H1 (cell line): ENCODE results near the gene SUOX. TPM values are rescaled to one million over a fixed set of nuclear protein-coding genes. Genes with fewer than 3 reads are reported as not detected.

Experiments
- CTCF ChIA-PET: fragments of 300-600 bp; sonication (Branson Sonifier 250); formaldehyde crosslinking; loops from one replicate; lab custom pipeline; 2021; ENCODE audit not compliant: partially characterized antibody; lab: Charles Lee
- POLR2A ChIA-PET: fragments of 300-600 bp; sonication (Branson Sonifier 250); formaldehyde crosslinking; loops from one replicate; lab custom pipeline; 2021; ENCODE audit warnings: inconsistent platforms; ENCODE audit not compliant: partially characterized antibody; lab: Charles Lee
- DNase-seq, 2 experiments: peaks; one replicate each; pipeline versions ENCODE4 v3.0.0 to v3.0.0-alpha.2; 2010 to 2022; ENCODE audit warnings: low spot score in 2 of 2, low read depth in 1 of 2, mixed read lengths in 1 of 2
- FAIRE-seq: peaks from 2 replicates; lab custom pipeline; 2011; peaks lifted over from hg19 to GRCh38; lab: Jason Lieb, UNC
- H2AFZ ChIP-seq: 2 replicates; pipeline ENCODE4 v1.8.1; 2012; ENCODE audit warnings: low read length, inconsistent platforms
- H2AK5ac ChIP-seq: 2 replicates; pipeline ENCODE4 v1.6.1; 2013; ENCODE audit warnings: low read depth, low read length
- H2BK120ac ChIP-seq: replicated peaks from 2 replicates; pipeline ENCODE3; 2013; ENCODE audit warnings: low read depth, low read length, inconsistent platforms
- H2BK12ac ChIP-seq: 2 replicates; pipeline ENCODE4 v1.6.1; 2013; ENCODE audit warnings: low read depth, low read length
- H2BK15ac ChIP-seq: 2 replicates; pipeline ENCODE4 v1.6.1; 2013; ENCODE audit warnings: low read length
- H2BK20ac ChIP-seq: 2 replicates; pipeline ENCODE4 v1.6.1; 2013; ENCODE audit warnings: low read length
- H2BK5ac ChIP-seq: 2 replicates; pipeline ENCODE4 v1.6.1; 2013; ENCODE audit warnings: low read depth, low read length
- H3K14ac ChIP-seq: 2 replicates; pipeline ENCODE4 v1.6.1; 2013; ENCODE audit warnings: inconsistent platforms; ENCODE audit not compliant: insufficient read length
- H3K18ac ChIP-seq: 2 replicates; pipeline ENCODE4 v1.6.1; 2013; ENCODE audit warnings: low read length; ENCODE audit errors: extremely low read depth
- H3K23ac ChIP-seq: 2 replicates; pipeline ENCODE4 v1.6.1; 2013; ENCODE audit warnings: inconsistent platforms; ENCODE audit not compliant: insufficient read length
- H3K23me2 ChIP-seq: 2 replicates; pipeline ENCODE4 v1.6.1; 2013; ENCODE audit warnings: low read depth, low read length
- H3K27ac ChIP-seq: 2 replicates; pipeline ENCODE4 v1.6.1; 2011; ENCODE audit warnings: low read depth, low read length, inconsistent platforms
- H3K27me3 ChIP-seq, 4 experiments: replicated peaks in 1 of 4; 1 replicate in 1 of 4; 2 replicates in 3 of 4; pipeline versions ENCODE4 v1.6.1 to v1.8.1; 2011 to 2013; ENCODE audit warnings: low read length in 3 of 4, mild to moderate bottlenecking in 3 of 4, inconsistent platforms in 2 of 4, mixed read lengths in 2 of 4, moderate library complexity in 1 of 4; ENCODE audit not compliant: control insufficient read depth in 3 of 4, insufficient read depth in 3 of 4; ENCODE audit errors: extremely low read depth in 1 of 4
- H3K36me3 ChIP-seq, 4 experiments: 2 replicates each; pipeline versions ENCODE4 v1.6.1 to v1.8.1; 2011 to 2013; ENCODE audit warnings: mild to moderate bottlenecking in 4 of 4, low read length in 3 of 4, moderate library complexity in 2 of 4, control low read depth in 1 of 4, inconsistent platforms in 1 of 4; ENCODE audit not compliant: insufficient read depth in 4 of 4, control insufficient read depth in 2 of 4
- H3K4ac ChIP-seq: replicated peaks from 2 replicates; pipeline ENCODE3; 2013; ENCODE audit warnings: low read length, low read depth, mixed read lengths, inconsistent platforms; ENCODE audit not compliant: insufficient read length
- H3K4me1 ChIP-seq, 4 experiments: replicated peaks in 1 of 4; 1 replicate in 1 of 4; 2 replicates in 3 of 4; pipeline versions ENCODE4 v1.6.1 to v1.8.1; 2011 to 2013; ENCODE audit warnings: low read length in 3 of 4, inconsistent platforms in 2 of 4, mixed read lengths in 1 of 4; ENCODE audit not compliant: insufficient read depth in 4 of 4, control insufficient read depth in 3 of 4
- H3K4me2 ChIP-seq, 2 experiments: 2 replicates each; pipeline versions ENCODE4 v1.6.1 to v1.8.1; 2011 to 2013; ENCODE audit warnings: low read depth in 2 of 2, low read length in 2 of 2, control low read depth in 1 of 2, inconsistent platforms in 1 of 2, mild to moderate bottlenecking in 1 of 2; ENCODE audit not compliant: insufficient read depth in 1 of 2
- H3K4me3 ChIP-seq, 4 experiments: fragments of 200-600, 300-600 bp in 1 of 4; sonication (generic), shearing (Covaris generic), sonication (Bioruptor Twin) in 1 of 4; 2 replicates each; pipeline versions ENCODE4 v1.5.1 to v1.8.1; 2011 to 2016; ENCODE audit warnings: low read length in 4 of 4, low read depth in 3 of 4, control low read depth in 2 of 4, inconsistent platforms in 2 of 4, mild to moderate bottlenecking in 2 of 4, mixed read lengths in 1 of 4, moderate library complexity in 1 of 4; ENCODE audit not compliant: insufficient read depth in 2 of 4; ENCODE audit errors: extremely low read depth in 1 of 4
- H3K56ac ChIP-seq: replicated peaks from 2 replicates; pipeline ENCODE3; 2013; ENCODE audit warnings: low read depth, mild to moderate bottlenecking, mixed read lengths, low read length, inconsistent platforms; ENCODE audit not compliant: insufficient read length
- H3K79me1 ChIP-seq: 2 replicates; pipeline ENCODE4 v1.6.1; 2013; ENCODE audit warnings: low read depth, low read length, control low read depth
- H3K79me2 ChIP-seq, 2 experiments: 2 replicates each; pipeline versions ENCODE4 v1.6.1 to v1.8.1; 2012 to 2013; ENCODE audit warnings: low read length in 2 of 2, mild to moderate bottlenecking in 2 of 2, inconsistent platforms in 1 of 2; ENCODE audit not compliant: insufficient read depth in 2 of 2, control insufficient read depth in 1 of 2
- H3K9ac ChIP-seq, 4 experiments: replicated peaks in 1 of 4; 1 replicate in 1 of 4; 2 replicates in 3 of 4; pipeline versions ENCODE4 v1.6.1 to v1.8.1; 2011 to 2013; ENCODE audit warnings: low read depth in 3 of 4, low read length in 3 of 4, control low read depth in 2 of 4, mild to moderate bottlenecking in 2 of 4, moderate library complexity in 2 of 4, inconsistent platforms in 1 of 4; ENCODE audit errors: extremely low read depth in 1 of 4
- H3K9me3 ChIP-seq, 2 experiments: 2 replicates each; pipeline versions ENCODE4 v1.6.1 to v1.8.1; 2012 to 2013; ENCODE audit warnings: mild to moderate bottlenecking in 2 of 2, moderate library complexity in 2 of 2, control low read depth in 1 of 2, inconsistent platforms in 1 of 2, low read depth in 1 of 2, low read length in 1 of 2, mixed read lengths in 1 of 2; ENCODE audit not compliant: insufficient read depth in 2 of 2
- H4K20me1 ChIP-seq, 2 experiments: replicated peaks in 1 of 2; 2 replicates each; pipeline versions ENCODE3 to v1.8.1; 2011 to 2013; ENCODE audit warnings: inconsistent platforms in 2 of 2, low read length in 2 of 2, mild to moderate bottlenecking in 1 of 2; ENCODE audit not compliant: insufficient read depth in 2 of 2, control insufficient read depth in 1 of 2
- H4K5ac ChIP-seq: 2 replicates; pipeline ENCODE4 v1.6.1; 2013; ENCODE audit warnings: low read length, low read depth, mixed read lengths, inconsistent platforms; ENCODE audit not compliant: insufficient read length
- H4K8ac ChIP-seq: 2 replicates; pipeline ENCODE4 v1.8.0; 2013; ENCODE audit warnings: mild to moderate bottlenecking, moderate library complexity, low read length, inconsistent platforms; ENCODE audit not compliant: insufficient read depth; ENCODE audit errors: extremely low read depth
- H4K91ac ChIP-seq: replicated peaks from 2 replicates; pipeline ENCODE3; 2013; ENCODE audit warnings: low read length, mixed read lengths, inconsistent platforms; ENCODE audit not compliant: insufficient read length
- CBX8 ChIP-seq: fragments of 300-800, 300-1000 bp; sonication (generic); IDR thresholded peaks from 2 replicates; pipeline ENCODE4 v1.7.1; 2016; ENCODE audit warnings: low read depth, low read length, borderline replicate concordance
- CREB1 ChIP-seq: IDR thresholded peaks from 2 replicates; pipeline ENCODE4 v1.6.1; 2012; ENCODE audit warnings: inconsistent platforms
- EP300 ChIP-seq, 2 experiments: IDR thresholded peaks; 1 replicate in 1 of 2; 2 replicates in 1 of 2; pipeline ENCODE4 v1.6.1; 2011 to 2012; ENCODE audit warnings: low read depth in 2 of 2, low read length in 2 of 2, mild to moderate bottlenecking in 2 of 2, borderline replicate concordance in 1 of 2, inconsistent platforms in 1 of 2, moderate library complexity in 1 of 2
- GABPA ChIP-seq: IDR thresholded peaks from 2 replicates; pipeline ENCODE4 v1.6.1; 2011; ENCODE audit warnings: mild to moderate bottlenecking, low read length, moderate library complexity, borderline replicate concordance; ENCODE audit not compliant: insufficient read depth
- HDAC2 ChIP-seq, 2 experiments: fragments of 300-600 bp in 1 of 2; sonication (generic) in 1 of 2; IDR thresholded peaks; 2 replicates each; pipeline ENCODE4 v1.6.1; 2011 to 2012; ENCODE audit warnings: low read depth in 2 of 2, low read length in 2 of 2, mild to moderate bottlenecking in 2 of 2, moderate library complexity in 2 of 2, borderline replicate concordance in 1 of 2, inconsistent platforms in 1 of 2
- SIN3A ChIP-seq, 2 experiments: IDR thresholded peaks in 1 of 2; conservative IDR thresholded peaks in 1 of 2; 2 replicates each; pipeline ENCODE4 v1.6.1; 2011 to 2012; ENCODE audit warnings: low read length in 2 of 2, improper control_type of control experiment in 1 of 2, low read depth in 1 of 2, mild to moderate bottlenecking in 1 of 2
- WGBS, 2 experiments: shearing (Covaris generic) in 1 of 2; methylation state at CpG; one replicate each; pipeline versions ENCODE4 v1.1.6 to v1.1.7; 2013 to 2015; ENCODE audit warnings: low lambda C conversion rate in 2 of 2, mixed read lengths in 2 of 2, inconsistent platforms in 1 of 2, low coverage in 1 of 2, missing lambda C conversion rate in 1 of 2; ENCODE audit not compliant: insufficient replicate concordance in 2 of 2, insufficient coverage in 1 of 2, insufficient read length in 1 of 2; ENCODE audit errors: extremely low coverage in 1 of 2, missing lambda C conversion rate in 1 of 2; 5-methylcytosine and 5-hydroxymethylcytosine counted together
- long read RNA-seq, 2 experiments: library from RNA in 1 of 2; library from capped mRNA in 1 of 2; stranded (forward); transcript quantifications; one replicate each; pipeline ENCODE4 v2.0.0, GENCODE V29; 2021; ENCODE audit warnings: inconsistent platforms in 1 of 2
- polyA minus RNA-seq, 3 experiments: library from RNA; depleted of rRNA, polyadenylated mRNA; stranded (reverse); fragments of >200 nt; gene quantifications; 1 replicate in 2 of 3; 2 replicates in 1 of 3; pipeline ENCODE4 v1.2.3, GENCODE V29; 2011
- polyA plus RNA-seq, 7 experiments: library from polyadenylated mRNA; depleted of rRNA in 3 of 7; stranded (reverse) in 5 of 7; unstranded in 2 of 7; fragments of >200 nt in 5 of 7; fragments of 200-250 nt in 2 of 7; gene quantifications; 1 replicate in 5 of 7; 2 replicates in 1 of 7; 4 replicates in 1 of 7; pipeline versions ENCODE4 v1.2.1 to v1.2.3, GENCODE V29; 2011 to 2013; ENCODE audit warnings: missing spikeins in 2 of 7, mixed read lengths in 2 of 7
- total RNA-seq: library from RNA; stranded (reverse); fragmentation: NEBNext Ultra II Directional; extraction: Animal tissue kit (Norgen Biotek cat#: 25700); gene quantifications from 2 replicates; pipeline ENCODE4 v1.2.1, GENCODE V29; 2021

SUOX gene
- 22.5 and 23.1 TPM in 2 replicates for total RNA-seq
- polyA plus RNA-seq (2011; rRNA removed): 26.8 and 31.3 TPM in 2 replicates
- 29.5 TPM for polyA plus RNA-seq (2011; cell fraction: cytosol; rRNA removed)
- 47.9 TPM for polyA plus RNA-seq (2011; cell fraction: nucleus; rRNA removed)
- 20.1 to 28.2 TPM (median 26.6 TPM) in 4 replicates for polyA plus RNA-seq (2012, experiment 1 of 2)
- 24.9 TPM for polyA plus RNA-seq (2012, experiment 2 of 2)
- polyA plus RNA-seq (2013, experiment 1 of 2): 21.4 TPM
- polyA plus RNA-seq (2013, experiment 2 of 2): 21.5 TPM
- 42.7 and 45.5 TPM in 2 replicates for polyA minus RNA-seq (2011; rRNA and poly(A)+ RNA removed)
- 16.3 TPM for polyA minus RNA-seq (2011; cell fraction: cytosol; rRNA and poly(A)+ RNA removed)
- polyA minus RNA-seq (2011; cell fraction: nucleus; rRNA and poly(A)+ RNA removed): 31.2 TPM
- long read RNA-seq, experiment 1, partial matches to known transcripts: 0 of 14 reads
- long read RNA-seq, experiment 1, other reads (novel, unspliced or antisense): 13 of 14 reads
- long read RNA-seq, experiment 2, transcript SUOX-201 (5 exons, 2,364 nt): major isoform, 6 of 14 reads
- long read RNA-seq, experiment 2, partial matches to known transcripts: 2 of 14 reads
- long read RNA-seq, experiment 2, other reads (novel, unspliced or antisense): 4 of 14 reads

- Histone ChIP-seq H2AK5ac (no peak within 1 kb of the TSS), H3K4me1 (peaks cover 0 to 4% (median 0%) of the 10 kb centered on the region in 4 experiments; a peak in 2 of 7 replicates), H3K4me2 (peak within 1 kb of the TSS; percentile 94 to 95), H3K18ac (peak within 1 kb of the TSS; percentile 56), H3K9ac (peak within 1 kb of the TSS in 3 of 4 experiments; percentile 54 to 95 (median 85); a peak in 6 of 7 replicates), H2BK15ac (peak within 1 kb of the TSS; percentile 14; the same call in 1 of the 2 replicates), H2BK12ac (0 out of 2 replicates have a peak within 1 kb of the TSS, but pooled peaks have one; percentile 35), H4K20me1 (no peaks in the 10 kb centered on the region), H3K27ac (peak within 1 kb of the TSS; percentile 72), H3K27me3 (no peaks in the 10 kb centered on the region), H3K4ac (peak within 1 kb of the TSS; percentile 40), H4K8ac (peak within 1 kb of the TSS; percentile 87; the same call in 1 of the 2 replicates), H3K36me3 (peaks cover 7 to 40% (median 20%) of the 10 kb centered on the region in 4 experiments; a peak in 5 of 8 replicates), H4K5ac (peak within 1 kb of the TSS; percentile 68), H3K23me2 (peaks cover 8% of the 10 kb centered on the region), H3K9me3 (no peaks in the 10 kb centered on the region), H3K56ac (peak within 1 kb of the TSS; percentile 55), H3K23ac (peak within 1 kb of the TSS; percentile 57), H4K91ac (peak within 1 kb of the TSS; percentile 37), H2BK20ac (no peak within 1 kb of the TSS), H3K79me2 (no peaks in the 10 kb centered on the region; a peak in 1 of 4 replicates), H3K4me3 (peak within 1 kb of the TSS; percentile 77 to 97 (median 89)), H3K14ac (peak within 1 kb of the TSS; percentile 38), H3K79me1 (no peaks in the 10 kb centered on the region; the same call in 1 of the 2 replicates), H2BK5ac (peak within 1 kb of the TSS; percentile 74; the same call in 1 of the 2 replicates), H2BK120ac (no peak within 1 kb of the TSS), H2AFZ (peak within 1 kb of the TSS; percentile 92)
- 10% methylated on average over 27 of the region's 27 CpGs; no CpG with 5 or more reads in 1 of the 2 experiments for WGBS, 2 experiments
- FAIRE-seq: peak; percentile 96
- ChIA-PET CTCF (interaction anchor here (0.8 to 13.5 kb wide), 29 partner anchors 9 to 523 kb away, joined by 3 to 256 read pairs (median 5); partner anchors contain the start of genes IKZF4, PYM1 and RAB5B), POLR2A (interaction anchor here (0.6 to 5.4 kb wide), 17 partner anchors 10 to 255 kb away, joined by 3 to 55 read pairs (median 6); partner anchors contain the start of genes DNAJC14, RAB5B, RPS26 and ZC3H10)
- peak; percentile 90 to 94 for DNase-seq
- no peak for TF ChIP-seq HDAC2 (IDR thresholded peaks at IDR 0.05; ENCODE audit: borderline replicate concordance in 1 of 2, low read depth in 2 of 2, low read length in 2 of 2)
- TF ChIP-seq CBX8: no peak
- no peak for TF ChIP-seq CREB1
- no peak for TF ChIP-seq GABPA
- TF ChIP-seq EP300 (IDR thresholded peaks at IDR 0.05; ENCODE audit: borderline replicate concordance in 1 of 2, low read depth in 2 of 2, low read length in 2 of 2): no peak
- peak; percentile 7 to 79; a peak in 2 of 4 replicates for TF ChIP-seq SIN3A (conservative IDR thresholded peaks at IDR 0.05 in 1 of 2, IDR thresholded peaks at IDR 0.05 in 1 of 2; ENCODE audit: low read depth in 1 of 2, low read length in 2 of 2)
Measured at GRCh38 chr12:55996715-55997534, at the start of gene SUOX. Gene SUOX (plus strand): TSS chr12:55997276. CDS start chr12:56002222, 4,946 bp downstream.
